Panc1 (cell line): ENCODE data around the gene STYK1. TPM values are rescaled to one million over a fixed set of nuclear protein-coding genes. Genes with fewer than 3 reads are reported as not detected.
"Not testable (repeated sequence)": the region's sequence is repeated elsewhere in the genome, so short reads cannot be mapped to it uniquely, and the experiment has no call there.

Source experiments
- ATAC-seq: fragments of 200-7000 bp; cut with Tn5 transposase; 2 replicates; pipeline ENCODE4 v1.9.1; 2020; ENCODE audit warnings: mild to moderate bottlenecking, moderate library complexity
- BruUV-seq: library from RNA; stranded (reverse); fragments of 400-500 nt; replicated peaks from 2 replicates; lab custom pipeline; 2021; lab: Mats Ljungman, UMichigan
- CTCF ChIA-PET: fragments of 300-600 bp; sonication (Branson Sonifier 250); formaldehyde crosslinking; loops from one replicate; lab custom pipeline; 2022; ENCODE audit warnings: antibody characterized with exemption; lab: Charles Lee
- POLR2A ChIA-PET: fragments of 300-600 bp; sonication (Branson Sonifier 250); formaldehyde crosslinking; loops from one replicate; lab custom pipeline; 2022; ENCODE audit warnings: antibody characterized with exemption; lab: Charles Lee
- DNase-seq: peaks from one replicate; pipeline ENCODE4 v3.0.0-alpha.2; 2010; ENCODE audit warnings: low read depth, low spot score
- H3K27ac ChIP-seq: 2 replicates; pipeline ENCODE4 v1.5.1; 2011; ENCODE audit warnings: mild to moderate bottlenecking, low read length, inconsistent platforms
- H3K27me3 ChIP-seq: fragments of 200-500 bp; sonication (Bioruptor generic); 2 replicates; pipeline ENCODE4 v1.6.0; 2014; ENCODE audit warnings: low read length, inconsistent platforms; ENCODE audit not compliant: control insufficient read depth, insufficient read depth
- H3K36me3 ChIP-seq: fragments of 200-500 bp; sonication (Bioruptor generic); 2 replicates; pipeline ENCODE4 v1.5.1; 2014; ENCODE audit warnings: inconsistent platforms, mild to moderate bottlenecking, low read length, moderate library complexity; ENCODE audit not compliant: control insufficient read depth, insufficient read depth
- H3K4me1 ChIP-seq: 2 replicates; pipeline ENCODE4 v1.5.1; 2011; ENCODE audit warnings: inconsistent platforms, mild to moderate bottlenecking, low read length, moderate library complexity; ENCODE audit not compliant: control insufficient read depth, insufficient read depth
- H3K4me3 ChIP-seq, 2 experiments: 2 replicates each; pipeline ENCODE4 v1.5.1; 2011 to 2012; ENCODE audit warnings: low read depth in 2 of 2, low read length in 2 of 2, mild to moderate bottlenecking in 2 of 2, inconsistent platforms in 1 of 2, moderate library complexity in 1 of 2
- H3K9me3 ChIP-seq: fragments of 200-500 bp; sonication (Bioruptor generic); 2 replicates; pipeline ENCODE4 v1.5.1; 2014; ENCODE audit warnings: low read depth, mild to moderate bottlenecking, inconsistent platforms, low read length, moderate library complexity; ENCODE audit not compliant: control insufficient read depth, insufficient read depth
- CTCF ChIP-seq: fragments of 450-650 bp; IDR thresholded peaks from 2 replicates; pipeline ENCODE4 v1.5.1; 2017; ENCODE audit warnings: mild to moderate bottlenecking
- POLR2AphosphoS5 ChIP-seq: IDR thresholded peaks from 2 replicates; pipeline ENCODE4 v1.6.1; 2012; ENCODE audit warnings: mild to moderate bottlenecking, low read depth, low read length, moderate library complexity
- REST ChIP-seq, 2 experiments: IDR thresholded peaks; 2 replicates each; pipeline ENCODE4 v1.6.1; 2011 to 2012; ENCODE audit warnings: low read depth in 2 of 2, control low read depth in 1 of 2, low read length in 1 of 2, mild to moderate bottlenecking in 1 of 2, moderate library complexity in 1 of 2; ENCODE audit not compliant: insufficient read depth in 1 of 2
- SIN3A ChIP-seq: IDR thresholded peaks from 2 replicates; pipeline ENCODE4 v1.6.1; 2012; ENCODE audit warnings: low read depth, mild to moderate bottlenecking, low read length, moderate library complexity, borderline replicate concordance; ENCODE audit not compliant: insufficient read depth
- TCF7L2 ChIP-seq: IDR thresholded peaks from 2 replicates; pipeline ENCODE4 v1.6.1; 2011; ENCODE audit warnings: mild to moderate bottlenecking, low read depth, low read length, inconsistent platforms
- in situ Hi-C: cut with HindIII; loops from 2 replicates; pipeline ENCODE4 v1.10.0; 2016; ENCODE audit warnings: low sequenced_read_pairs, low pct_unique_long_range_greater_than_20kb
- intact Hi-C: fragments of 100-400 bp; cut with micrococcal nuclease; formaldehyde crosslinking; loops from one replicate; pipeline ENCODE4 v1.10.0; 2022; ENCODE audit not compliant: unreplicated experiment
- total RNA-seq: library from RNA; stranded (reverse); gene quantifications from one replicate; pipeline ENCODE4 v1.2.1, GENCODE V29; 2021; ENCODE audit not compliant: unreplicated experiment

Gene STYK1
- total RNA-seq, 1 experiment from 2014 or later: 0.85 TPM

- ChIA-PET CTCF (no interaction called here), POLR2A (no interaction called here)
- Histone ChIP-seq H3K9me3 (no peaks in the 10 kb centered on the region), H3K36me3 (no peaks in the 10 kb centered on the region), H3K4me1 (no peaks in the 10 kb centered on the region), H3K27me3 (no peaks in the 10 kb centered on the region), H3K4me3 (no peak overlapping the region), H3K27ac (no peak overlapping the region)
- ATAC-seq (no peak), DNase-seq (no peak)
- in situ Hi-C loops: no loop called here
- intact Hi-C loops: no loop called here
- TF ChIP-seq TCF7L2 (no peak), REST (IDR thresholded peaks at IDR 0.05; ENCODE audit: insufficient read depth in 1 of 2, low read depth in 2 of 2, low read length in 1 of 2) (no peak)
- BruUV-seq: no TSS peak
Observed at GRCh38 chr12:10584415-10584814, 89.4 kb downstream of the STYK1 start.

- CTCF ChIA-PET: no interaction called here
- intact Hi-C loops: no loop called here
- no peaks in the 10 kb centered on the region for H3K4me1 ChIP-seq
- BruUV-seq: no TSS peak
- POLR2A ChIA-PET: no interaction called here
- no peak overlapping the region for H3K27ac ChIP-seq
- no peaks in the 10 kb centered on the region for H3K27me3 ChIP-seq
- no peak for TF ChIP-seq CTCF
- no peak for TF ChIP-seq TCF7L2
- TF ChIP-seq REST (IDR thresholded peaks at IDR 0.05; ENCODE audit: insufficient read depth in 1 of 2, low read depth in 2 of 2, low read length in 1 of 2): no peak
- TF ChIP-seq SIN3A: no peak
- no peak for TF ChIP-seq POLR2AphosphoS5
- no peaks in the 10 kb centered on the region for H3K36me3 ChIP-seq
- in situ Hi-C loops: no loop called here
- H3K9me3 ChIP-seq: no peaks in the 10 kb centered on the region
- H3K4me3 ChIP-seq: no peak overlapping the region
- no peak for ATAC-seq
- no peak for DNase-seq
Observed at GRCh38 chr12:10582704-10583103, 91.1 kb downstream of the STYK1 start.

GRCh38 chr12:10582133-10582532 lies 91.7 kb downstream of the STYK1 start:
- H3K9me3 ChIP-seq, H3K27me3 ChIP-seq, DNase-seq, H3K4me1 ChIP-seq, BruUV-seq, intact Hi-C loops, H3K36me3 ChIP-seq, POLR2A ChIA-PET, in situ Hi-C loops, H3K4me3 ChIP-seq, H3K27ac ChIP-seq, CTCF ChIA-PET, ATAC-seq: not testable (repeated sequence)
